Measurements from ENCODE around the gene CRYBG1.

DNA sequence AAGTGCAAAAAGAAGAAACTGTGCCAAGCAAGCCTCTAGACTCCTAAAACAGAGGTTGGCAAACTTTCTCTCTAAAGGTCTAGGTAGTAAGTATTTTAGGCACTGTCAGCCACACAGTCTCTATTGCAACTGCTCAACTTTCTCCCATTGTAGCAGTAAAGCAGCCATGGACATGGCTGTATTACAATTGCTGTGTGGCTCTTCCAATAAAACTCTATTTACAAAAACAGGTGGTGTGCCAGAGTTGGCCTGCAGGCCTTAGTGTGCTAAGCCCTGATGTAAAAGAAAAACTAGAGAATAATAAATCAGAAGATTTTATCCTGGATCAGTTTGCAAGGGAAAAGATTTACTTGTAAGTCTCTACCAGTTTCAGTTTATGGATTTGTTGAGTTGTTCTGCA lies 74.0 kb downstream of the CRYBG1 start:
- TF ChIP-seq, protein P1, sequence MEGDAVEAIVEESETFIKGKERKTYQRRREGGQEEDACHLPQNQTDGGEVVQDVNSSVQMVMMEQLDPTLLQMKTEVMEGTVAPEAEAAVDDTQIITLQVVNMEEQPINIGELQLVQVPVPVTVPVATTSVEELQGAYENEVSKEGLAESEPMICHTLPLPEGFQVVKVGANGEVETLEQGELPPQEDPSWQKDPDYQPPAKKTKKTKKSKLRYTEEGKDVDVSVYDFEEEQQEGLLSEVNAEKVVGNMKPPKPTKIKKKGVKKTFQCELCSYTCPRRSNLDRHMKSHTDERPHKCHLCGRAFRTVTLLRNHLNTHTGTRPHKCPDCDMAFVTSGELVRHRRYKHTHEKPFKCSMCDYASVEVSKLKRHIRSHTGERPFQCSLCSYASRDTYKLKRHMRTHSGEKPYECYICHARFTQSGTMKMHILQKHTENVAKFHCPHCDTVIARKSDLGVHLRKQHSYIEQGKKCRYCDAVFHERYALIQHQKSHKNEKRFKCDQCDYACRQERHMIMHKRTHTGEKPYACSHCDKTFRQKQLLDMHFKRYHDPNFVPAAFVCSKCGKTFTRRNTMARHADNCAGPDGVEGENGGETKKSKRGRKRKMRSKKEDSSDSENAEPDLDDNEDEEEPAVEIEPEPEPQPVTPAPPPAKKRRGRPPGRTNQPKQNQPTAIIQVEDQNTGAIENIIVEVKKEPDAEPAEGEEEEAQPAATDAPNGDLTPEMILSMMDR (IDR thresholded peaks at IDR 0.05) = no peak
- TF ChIP-seq EZH2 (IDR thresholded peaks at IDR 0.05) = no peak

Data from neural progenitor cell (in vitro differentiated cells).